IPS DF 6.9 (cell line): ENCODE measurements around the gene CACNA2D2.

Experiments used
- DNase-seq: peaks from one replicate; pipeline ENCODE4 v3.0.0-alpha.2; 2013; ENCODE audit warnings: low read depth, low spot score
- H3K27ac ChIP-seq: one replicate; pipeline ENCODE4 v1.5.1; 2013; ENCODE audit warnings: low read length, control low read depth
- H3K27me3 ChIP-seq: 2 replicates; pipeline ENCODE4 v1.6.1; 2013; ENCODE audit warnings: mild to moderate bottlenecking, low read length; ENCODE audit not compliant: control insufficient read depth, insufficient read depth
- H3K36me3 ChIP-seq: 2 replicates; pipeline ENCODE4 v1.6.1; 2013; ENCODE audit warnings: low read length; ENCODE audit not compliant: control insufficient read depth, insufficient read depth
- H3K4me1 ChIP-seq: 2 replicates; pipeline ENCODE4 v1.6.1; 2013; ENCODE audit warnings: low read length; ENCODE audit not compliant: control insufficient read depth, insufficient read depth
- H3K4me3 ChIP-seq: 2 replicates; pipeline ENCODE4 v1.5.1; 2013; ENCODE audit warnings: mild to moderate bottlenecking, low read length
- H3K9me3 ChIP-seq: 2 replicates; pipeline ENCODE4 v1.6.1; 2013; ENCODE audit warnings: low read length, inconsistent platforms; ENCODE audit not compliant: control insufficient read depth, insufficient read depth
- WGBS: extraction: QIAGEN DNeasy Blood & Tissue Kit; methylation state at CpG from one replicate; pipeline ENCODE4 v1.1.7; 2013; ENCODE audit warnings: mixed read lengths, missing lambda C conversion rate; ENCODE audit not compliant: insufficient read length, insufficient coverage; 5-methylcytosine and 5-hydroxymethylcytosine counted together

The CACNA2D2 gene

GRCh38 chr3:50479523-50479922 is 23.9 kb downstream of the CACNA2D2 start:
- H3K4me1 ChIP-seq = peaks cover 7% of the 10 kb centered on the region
- no CpG with 5 or more reads among the region's 4 CpGs for WGBS
- H3K36me3 ChIP-seq = no peaks in the 10 kb centered on the region
- H3K27ac ChIP-seq = no peak overlapping the region
- no peaks in the 10 kb centered on the region for H3K27me3 ChIP-seq
- no peak for DNase-seq
- no peaks in the 10 kb centered on the region for H3K9me3 ChIP-seq
- no peak overlapping the region for H3K4me3 ChIP-seq

GRCh38 chr3:50478671-50479260 is 24.7 kb downstream of the CACNA2D2 start:
- WGBS = no CpG with 5 or more reads among the region's 2 CpGs
- H3K4me1 ChIP-seq = peaks cover 7% of the 10 kb centered on the region
- no peaks in the 10 kb centered on the region for H3K27me3 ChIP-seq
- no peak overlapping the region for H3K27ac ChIP-seq
- no peaks in the 10 kb centered on the region for H3K9me3 ChIP-seq
- no peak overlapping the region for H3K4me3 ChIP-seq
- no peaks in the 10 kb centered on the region for H3K36me3 ChIP-seq
- DNase-seq = no peak

GRCh38 chr3:50478051-50478450 is 25.4 kb downstream of the CACNA2D2 start:
- Histone ChIP-seq H3K4me3 (no peak overlapping the region), H3K9me3 (no peaks in the 10 kb centered on the region)
- WGBS = no CpG with 5 or more reads among the region's 7 CpGs

GRCh38 chr3:50475348-50475747 is 28.1 kb downstream of the CACNA2D2 start:
- no CpG with 5 or more reads among the region's 12 CpGs for WGBS
- H3K27me3 ChIP-seq = no peaks in the 10 kb centered on the region

More at GRCh38 chr3:50478051-50478450, 25.4 kb downstream of the CACNA2D2 start:
- no peak for DNase-seq
- Histone ChIP-seq H3K4me1 (peaks cover 7% of the 10 kb centered on the region), H3K27me3 (no peaks in the 10 kb centered on the region), H3K27ac (no peak overlapping the region), H3K36me3 (no peaks in the 10 kb centered on the region)

GRCh38 chr3:50474717-50475116 is 28.7 kb downstream of the CACNA2D2 start:
- H3K4me1 ChIP-seq = no peaks in the 10 kb centered on the region
- H3K36me3 ChIP-seq = no peaks in the 10 kb centered on the region
- H3K4me3 ChIP-seq = no peak overlapping the region
- no peak for DNase-seq
- no peak overlapping the region for H3K27ac ChIP-seq
- WGBS = no CpG with 5 or more reads among the region's 6 CpGs
- H3K9me3 ChIP-seq = no peaks in the 10 kb centered on the region
- no peaks in the 10 kb centered on the region for H3K27me3 ChIP-seq

More at GRCh38 chr3:50475348-50475747, 28.1 kb downstream of the CACNA2D2 start:
- Histone ChIP-seq H3K27ac (no peak overlapping the region), H3K4me1 (peaks cover under 1% of the 10 kb centered on the region; the same call in 1 of the 2 replicates), H3K36me3 (no peaks in the 10 kb centered on the region), H3K4me3 (no peak overlapping the region), H3K9me3 (no peaks in the 10 kb centered on the region)
- DNase-seq = no peak

GRCh38 chr3:50473768-50474167 is 29.7 kb downstream of the CACNA2D2 start:
- no peak overlapping the region for H3K4me3 ChIP-seq
- H3K36me3 ChIP-seq = no peaks in the 10 kb centered on the region
- DNase-seq = no peak
- no CpG with 5 or more reads among the region's 10 CpGs for WGBS
- H3K27me3 ChIP-seq = no peaks in the 10 kb centered on the region
- no peak overlapping the region for H3K27ac ChIP-seq
- H3K4me1 ChIP-seq = no peaks in the 10 kb centered on the region
- no peaks in the 10 kb centered on the region for H3K9me3 ChIP-seq

GRCh38 chr3:50472958-50473357 is 30.5 kb downstream of the CACNA2D2 start:
- H3K4me1 ChIP-seq = 0 out of 2 replicates have a peak, but pooled peaks cover under 1% of the 10 kb centered on the region
- H3K27me3 ChIP-seq = no peaks in the 10 kb centered on the region
- DNase-seq = no peak
- no peaks in the 10 kb centered on the region for H3K36me3 ChIP-seq
- no peak overlapping the region for H3K4me3 ChIP-seq
- H3K27ac ChIP-seq = no peak overlapping the region
- no CpG with 5 or more reads among the region's 6 CpGs for WGBS
- H3K9me3 ChIP-seq = no peaks in the 10 kb centered on the region

GRCh38 chr3:50470658-50471057 is 32.8 kb downstream of the CACNA2D2 start:
- H3K9me3 ChIP-seq = no peaks in the 10 kb centered on the region
- no peak overlapping the region for H3K4me3 ChIP-seq
- no peaks in the 10 kb centered on the region for H3K36me3 ChIP-seq
- no CpG with 5 or more reads among the region's 12 CpGs for WGBS
- no peak overlapping the region for H3K27ac ChIP-seq
- H3K27me3 ChIP-seq = no peaks in the 10 kb centered on the region
- 0 out of 2 replicates have a peak, but pooled peaks cover 3% of the 10 kb centered on the region for H3K4me1 ChIP-seq
- no peak for DNase-seq

- Histone ChIP-seq H3K9me3 (no peaks in the 10 kb centered on the region), H3K4me1 (0 out of 2 replicates have a peak, but pooled peaks cover 3% of the 10 kb centered on the region), H3K4me3 (no peak overlapping the region), H3K27ac (no peak overlapping the region), H3K36me3 (no peaks in the 10 kb centered on the region), H3K27me3 (no peaks in the 10 kb centered on the region)
- no peak for DNase-seq
- no CpG with 5 or more reads among the region's 10 CpGs for WGBS
Measured at GRCh38 chr3:50467919-50468318, 35.5 kb downstream of the CACNA2D2 start.

GRCh38 chr3:50466177-50466576 is 37.3 kb downstream of the CACNA2D2 start:
- no CpG with 5 or more reads among the region's 6 CpGs for WGBS
- H3K27me3 ChIP-seq = no peaks in the 10 kb centered on the region
- no peaks in the 10 kb centered on the region for H3K9me3 ChIP-seq
- DNase-seq = no peak
- H3K4me3 ChIP-seq = no peak overlapping the region
- H3K36me3 ChIP-seq = no peaks in the 10 kb centered on the region
- 0 out of 2 replicates have a peak, but pooled peaks cover 3% of the 10 kb centered on the region for H3K4me1 ChIP-seq
- H3K27ac ChIP-seq = no peak overlapping the region

- H3K27me3 ChIP-seq = no peaks in the 10 kb centered on the region
- H3K9me3 ChIP-seq = no peaks in the 10 kb centered on the region
- 0 out of 2 replicates have a peak, but pooled peaks cover 3% of the 10 kb centered on the region for H3K4me1 ChIP-seq
- H3K36me3 ChIP-seq = no peaks in the 10 kb centered on the region
- no peak for DNase-seq
- H3K4me3 ChIP-seq = no peak overlapping the region
- whole genome bisulfite sequencing = no CpG with 5 or more reads among the region's 6 CpGs
- no peak overlapping the region for H3K27ac ChIP-seq
Measured at GRCh38 chr3:50464569-50464968, 38.9 kb downstream of the CACNA2D2 start.
